OCI-LY1 (cell line): Measurements from ENCODE around the gene TIMP3.

Source experiments
- CTCF ChIP-seq: fragments of 200-600 bp; sonication (generic), shearing (Covaris generic); IDR thresholded peaks from 2 replicates; pipeline ENCODE4 v1.5.1; 2017; ENCODE audit warnings: mild to moderate bottlenecking, antibody characterized with exemption, low read length, moderate library complexity, mixed read lengths
- EZH2 ChIP-seq: fragments of 200-600 bp; sonication (generic), shearing (Covaris generic); IDR thresholded peaks from 2 replicates; pipeline ENCODE4 v1.8.0; 2017; ENCODE audit warnings: borderline replicate concordance, mixed run types, mild to moderate bottlenecking, antibody characterized with exemption, low read length, moderate library complexity, mixed read lengths

GRCh38 chr22:32789797-32790620 is 11.5 kb upstream of the TIMP3 start:
- no peak for TF ChIP-seq CTCF
- no peak for TF ChIP-seq EZH2
